ENCODE measurements around the gene SF3B1.
"Not testable (repeated sequence)": the region's sequence is repeated elsewhere in the genome, so short reads cannot be mapped to it uniquely, and the experiment has no call there.

SF3B1 gene, protein sequence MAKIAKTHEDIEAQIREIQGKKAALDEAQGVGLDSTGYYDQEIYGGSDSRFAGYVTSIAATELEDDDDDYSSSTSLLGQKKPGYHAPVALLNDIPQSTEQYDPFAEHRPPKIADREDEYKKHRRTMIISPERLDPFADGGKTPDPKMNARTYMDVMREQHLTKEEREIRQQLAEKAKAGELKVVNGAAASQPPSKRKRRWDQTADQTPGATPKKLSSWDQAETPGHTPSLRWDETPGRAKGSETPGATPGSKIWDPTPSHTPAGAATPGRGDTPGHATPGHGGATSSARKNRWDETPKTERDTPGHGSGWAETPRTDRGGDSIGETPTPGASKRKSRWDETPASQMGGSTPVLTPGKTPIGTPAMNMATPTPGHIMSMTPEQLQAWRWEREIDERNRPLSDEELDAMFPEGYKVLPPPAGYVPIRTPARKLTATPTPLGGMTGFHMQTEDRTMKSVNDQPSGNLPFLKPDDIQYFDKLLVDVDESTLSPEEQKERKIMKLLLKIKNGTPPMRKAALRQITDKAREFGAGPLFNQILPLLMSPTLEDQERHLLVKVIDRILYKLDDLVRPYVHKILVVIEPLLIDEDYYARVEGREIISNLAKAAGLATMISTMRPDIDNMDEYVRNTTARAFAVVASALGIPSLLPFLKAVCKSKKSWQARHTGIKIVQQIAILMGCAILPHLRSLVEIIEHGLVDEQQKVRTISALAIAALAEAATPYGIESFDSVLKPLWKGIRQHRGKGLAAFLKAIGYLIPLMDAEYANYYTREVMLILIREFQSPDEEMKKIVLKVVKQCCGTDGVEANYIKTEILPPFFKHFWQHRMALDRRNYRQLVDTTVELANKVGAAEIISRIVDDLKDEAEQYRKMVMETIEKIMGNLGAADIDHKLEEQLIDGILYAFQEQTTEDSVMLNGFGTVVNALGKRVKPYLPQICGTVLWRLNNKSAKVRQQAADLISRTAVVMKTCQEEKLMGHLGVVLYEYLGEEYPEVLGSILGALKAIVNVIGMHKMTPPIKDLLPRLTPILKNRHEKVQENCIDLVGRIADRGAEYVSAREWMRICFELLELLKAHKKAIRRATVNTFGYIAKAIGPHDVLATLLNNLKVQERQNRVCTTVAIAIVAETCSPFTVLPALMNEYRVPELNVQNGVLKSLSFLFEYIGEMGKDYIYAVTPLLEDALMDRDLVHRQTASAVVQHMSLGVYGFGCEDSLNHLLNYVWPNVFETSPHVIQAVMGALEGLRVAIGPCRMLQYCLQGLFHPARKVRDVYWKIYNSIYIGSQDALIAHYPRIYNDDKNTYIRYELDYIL

DNA sequence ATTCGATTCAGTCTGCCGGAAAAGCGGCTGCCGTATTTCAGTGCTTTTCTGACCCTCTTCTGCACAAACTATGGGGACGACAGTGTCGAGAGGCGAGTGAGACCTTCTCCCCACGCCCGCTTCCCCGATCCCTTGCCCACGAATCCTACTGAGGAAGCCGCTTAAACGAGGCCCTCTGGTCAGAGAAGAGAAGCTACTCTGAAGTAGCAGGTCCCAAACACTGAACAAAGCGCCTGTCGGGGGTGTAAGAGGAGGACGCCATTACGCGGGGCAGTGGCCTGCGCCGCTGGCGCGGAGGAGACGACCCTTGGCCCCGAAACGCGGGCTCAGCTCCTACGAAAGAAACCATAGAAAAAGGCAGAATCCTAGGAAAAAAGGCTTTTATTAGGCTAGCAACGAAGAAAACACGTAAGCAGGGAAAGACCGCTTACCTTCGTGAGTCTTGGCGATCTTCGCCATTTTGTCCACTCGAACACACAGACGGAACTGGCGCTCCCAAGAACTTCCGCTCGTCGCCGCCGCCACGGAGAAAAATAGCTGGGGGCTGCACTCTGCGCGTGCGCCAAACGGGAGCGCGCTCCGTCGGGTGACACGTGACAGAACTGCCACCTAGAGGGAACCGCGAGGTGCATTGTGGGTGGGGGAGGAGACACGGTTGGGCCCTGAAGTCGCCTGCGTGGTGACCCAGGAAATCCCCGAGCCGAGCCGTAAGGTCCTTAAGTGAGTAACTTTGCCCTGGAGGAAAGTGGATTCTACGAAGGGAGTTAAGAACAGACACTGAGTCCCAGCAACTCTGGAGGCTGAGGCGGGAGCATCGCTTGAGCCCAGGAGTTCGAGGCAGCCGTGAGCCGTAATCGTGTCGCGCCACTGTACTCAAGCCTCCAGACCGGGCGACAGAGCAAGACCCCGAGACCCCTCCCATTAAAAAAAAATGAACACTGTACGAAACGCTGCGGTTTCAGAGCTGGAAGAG, at the start of gene SF3B1:
SF3B1 (minus strand) TSS at position 488 of the 973 bp plus-strand sequence; CDS start at position 459, 29 bp downstream.
- DNase-seq, result peak; percentile 98

DNA sequence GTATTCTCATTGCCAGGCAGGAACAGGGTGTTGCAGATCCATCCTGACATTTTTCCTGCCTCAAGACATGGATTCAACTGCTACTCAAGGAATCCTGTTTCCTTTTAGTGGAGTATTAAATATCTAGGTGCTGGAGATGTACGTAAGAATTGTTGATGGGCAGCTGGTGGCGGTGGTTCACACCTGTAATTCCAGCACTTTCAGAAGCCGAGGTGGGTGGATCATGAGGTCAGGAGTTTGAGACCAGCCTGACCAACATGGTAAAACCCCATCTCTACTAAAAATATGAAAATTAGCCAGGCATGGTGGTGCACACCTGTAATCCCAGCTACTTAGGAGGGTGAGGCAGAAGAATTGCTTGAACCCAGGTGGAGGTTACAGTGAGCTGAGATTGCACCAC, 49.4 kb upstream of the SF3B1 start:
- not testable (repeated sequence) for DNase-seq

DNA sequence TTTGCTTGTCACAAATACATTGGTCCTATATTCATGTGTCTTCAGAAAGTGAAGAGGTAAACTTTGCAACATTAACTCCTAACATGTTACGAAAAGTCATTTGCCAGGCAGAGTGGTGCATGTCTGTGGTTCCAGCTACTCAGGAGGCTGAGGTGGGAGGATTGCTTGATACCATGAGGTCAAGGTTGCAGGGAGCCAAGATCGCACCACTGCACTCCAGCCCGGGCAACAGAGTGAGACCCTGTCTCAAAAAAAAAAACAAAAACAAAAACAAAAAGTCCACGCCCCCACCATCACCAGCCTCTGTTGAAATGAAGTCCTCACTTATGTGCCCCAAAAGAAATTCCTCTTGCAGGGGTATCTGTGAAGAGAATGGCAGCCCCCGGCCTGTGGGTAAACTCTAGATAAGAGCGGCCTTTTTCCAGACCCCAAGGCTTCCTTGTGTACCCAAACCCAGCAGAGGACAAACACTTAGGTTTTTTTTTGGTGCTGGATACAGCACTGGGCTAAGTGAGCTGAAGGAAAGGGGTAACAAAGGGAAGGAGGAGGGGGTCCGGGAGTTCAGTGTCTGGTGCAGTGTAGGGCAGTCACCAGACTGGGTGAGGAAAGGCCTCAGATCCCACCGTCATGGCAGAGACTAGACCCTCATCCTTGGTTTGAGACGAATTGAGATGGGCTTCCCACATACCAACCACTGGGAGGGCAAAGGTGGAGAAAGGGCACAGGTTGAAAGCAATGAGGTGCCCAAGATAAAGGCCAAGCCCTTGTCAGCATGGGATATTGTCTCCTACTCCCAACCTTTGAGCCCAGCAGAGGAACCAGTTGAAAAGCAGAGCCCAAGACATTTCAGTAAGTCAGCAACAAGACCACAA, 45.6 kb upstream of the SF3B1 start:
- no peak for DNase-seq

DNA sequence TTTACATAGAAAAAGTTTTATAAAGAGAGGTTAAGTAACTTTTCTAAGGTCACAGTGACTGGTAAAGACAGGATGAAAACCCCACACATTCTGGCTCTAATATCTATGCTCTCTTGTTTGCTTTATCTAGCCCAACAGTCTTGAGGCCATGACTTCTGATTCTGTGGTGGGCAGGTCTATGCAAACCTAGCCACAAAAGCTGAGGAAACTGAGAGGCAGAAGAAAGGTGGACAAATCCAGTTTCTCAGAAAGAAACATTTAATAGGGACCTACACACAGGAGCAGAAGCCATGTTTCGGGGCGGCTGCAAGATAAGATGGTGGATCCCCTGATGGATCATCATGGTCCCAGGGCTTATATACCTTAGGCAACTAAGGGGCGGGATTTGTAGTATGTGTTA, 43.0 kb upstream of the SF3B1 start:
- no peak for DNase-seq

DNA sequence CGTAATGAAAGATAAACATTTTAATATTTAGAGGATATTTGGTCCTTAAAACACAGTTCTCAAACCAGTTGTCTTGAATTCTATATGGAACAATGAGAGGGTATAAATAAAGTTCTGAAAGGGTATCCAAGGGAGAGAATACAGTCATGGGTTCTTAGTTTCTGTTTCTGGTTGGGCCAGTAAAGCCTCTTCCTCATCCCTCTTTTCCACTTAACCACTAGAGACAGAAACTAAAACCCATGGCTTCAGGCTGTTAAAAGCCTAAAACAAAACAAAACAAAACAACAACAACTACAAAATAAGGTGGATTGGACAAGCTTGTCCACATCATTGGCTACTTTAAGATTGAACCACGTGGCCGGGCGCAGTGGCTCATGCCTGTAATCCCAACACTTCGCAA, 37.3 kb upstream of the SF3B1 start:
- no peak for DNase-seq

DNA sequence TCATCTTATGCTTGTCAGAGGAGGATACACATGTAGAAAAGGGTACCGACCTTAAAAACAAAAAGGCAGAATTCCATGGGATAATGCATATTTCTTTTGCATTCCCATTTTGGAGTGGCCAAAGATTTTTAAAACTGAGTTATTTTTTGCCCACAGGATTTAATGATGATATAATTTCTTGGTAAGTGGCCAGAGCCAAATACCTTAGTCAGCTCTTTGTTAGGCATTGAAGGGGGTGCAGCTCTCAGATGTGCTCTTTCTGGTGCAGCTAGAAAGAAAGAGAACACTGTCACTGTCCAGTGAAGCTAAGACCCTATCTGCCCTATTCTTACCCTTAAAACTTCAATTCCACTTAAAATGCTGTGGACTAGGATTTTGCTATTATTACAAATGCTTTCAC, 29.3 kb upstream of the SF3B1 start:
- DNase-seq, result no peak

DNA sequence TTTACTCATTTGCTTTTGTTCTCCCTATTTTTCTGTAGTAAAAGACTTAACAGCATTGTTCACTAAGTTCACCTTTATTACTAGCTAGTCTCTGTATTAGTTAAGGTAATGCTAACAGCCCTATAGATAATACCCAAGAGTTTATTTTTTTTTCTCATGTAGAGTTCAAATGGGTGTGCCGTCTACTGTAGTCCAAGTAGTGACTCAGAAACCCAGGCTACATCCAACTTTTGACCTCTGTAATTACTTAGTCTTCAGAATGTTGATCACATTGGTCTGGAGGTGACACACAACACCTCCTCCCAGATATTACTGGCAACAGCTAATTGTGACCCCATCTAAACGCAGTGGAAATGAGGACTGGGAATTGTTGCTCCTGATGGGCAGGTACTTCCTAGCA, 26.2 kb upstream of the SF3B1 start:
- DNase-seq, result no peak

DNA sequence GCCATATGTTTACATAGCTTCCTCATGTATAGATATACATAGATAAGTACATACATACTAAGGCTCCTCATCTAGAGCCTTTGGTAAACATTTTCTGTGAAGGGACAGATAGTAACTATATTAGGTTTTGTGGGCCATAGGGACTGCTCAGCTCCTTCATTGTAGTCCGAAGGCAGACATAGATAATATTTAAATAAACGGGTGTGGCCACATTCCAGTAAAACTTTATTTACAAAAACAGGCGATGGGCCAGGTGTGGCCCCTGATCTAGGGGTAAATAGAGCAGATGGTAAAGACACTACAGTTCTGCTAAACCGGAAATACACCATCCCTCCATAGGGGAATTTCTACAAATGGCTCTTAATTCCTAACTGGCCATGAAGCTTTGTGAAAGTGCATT, 25.8 kb upstream of the SF3B1 start:
- no peak for DNase-seq

DNA sequence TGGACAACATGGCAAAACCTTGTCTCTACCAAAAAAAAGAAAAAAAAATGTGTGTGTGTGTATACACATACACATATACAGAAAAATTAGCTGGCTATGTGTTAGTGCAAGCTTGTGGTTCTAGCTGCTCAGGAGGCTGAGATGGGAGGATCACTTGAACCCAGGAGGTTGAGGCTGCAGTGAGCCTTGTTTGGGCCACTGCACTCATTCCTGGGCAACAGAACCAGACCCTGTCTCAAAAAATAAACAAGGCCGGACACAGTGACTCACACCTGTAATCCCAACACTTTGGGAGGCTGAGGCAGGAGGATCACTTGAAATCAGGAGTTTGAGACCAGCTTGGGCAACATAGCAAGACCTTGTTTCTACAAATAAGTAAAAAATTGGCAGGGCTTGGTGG, 20.6 kb upstream of the SF3B1 start:
- no peak for DNase-seq

DNA sequence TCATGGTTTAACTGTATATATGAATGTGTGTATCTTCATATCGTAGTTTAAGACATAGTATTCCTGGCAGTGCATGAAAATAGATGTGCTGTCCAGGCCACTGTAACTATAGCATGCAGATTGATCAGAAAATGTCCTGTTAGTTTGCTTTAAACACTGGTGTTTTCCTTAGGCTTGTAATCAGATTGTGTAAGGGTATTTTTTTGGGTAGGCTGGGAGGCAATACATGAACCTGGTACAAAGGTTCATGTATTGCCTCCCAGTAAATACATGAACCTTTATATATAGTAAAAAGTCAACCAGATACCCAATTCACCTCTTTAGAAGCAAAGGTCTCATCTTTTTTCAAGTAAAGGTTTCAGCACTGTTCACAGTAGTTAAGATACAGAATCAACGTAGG, 20.1 kb upstream of the SF3B1 start:
- DNase-seq, result no peak

DNA sequence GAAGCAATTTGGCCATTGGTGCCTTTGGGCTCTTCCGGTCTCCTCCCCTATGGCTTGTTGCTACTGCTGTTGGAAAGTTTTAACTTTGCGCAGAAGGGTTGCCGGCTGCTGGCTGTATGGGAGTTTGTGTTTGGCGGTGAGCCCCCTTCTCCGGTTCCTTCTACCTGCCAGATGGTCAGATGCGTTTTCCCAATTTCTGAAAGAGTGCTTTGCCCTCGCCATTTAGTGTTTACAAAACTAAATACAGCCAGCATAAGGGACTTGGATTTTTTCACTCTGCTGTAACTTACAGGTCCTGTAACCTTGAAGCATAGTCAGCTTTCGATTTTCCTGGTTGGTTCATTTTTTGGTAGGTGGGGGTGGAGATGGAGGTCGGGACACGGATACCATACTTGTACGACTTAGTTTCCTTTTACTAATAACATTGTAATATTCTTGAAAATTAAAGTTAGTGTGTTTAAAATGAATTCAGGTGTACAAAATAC, 19.1 kb upstream of the SF3B1 start:
- no peak for DNase-seq

DNA sequence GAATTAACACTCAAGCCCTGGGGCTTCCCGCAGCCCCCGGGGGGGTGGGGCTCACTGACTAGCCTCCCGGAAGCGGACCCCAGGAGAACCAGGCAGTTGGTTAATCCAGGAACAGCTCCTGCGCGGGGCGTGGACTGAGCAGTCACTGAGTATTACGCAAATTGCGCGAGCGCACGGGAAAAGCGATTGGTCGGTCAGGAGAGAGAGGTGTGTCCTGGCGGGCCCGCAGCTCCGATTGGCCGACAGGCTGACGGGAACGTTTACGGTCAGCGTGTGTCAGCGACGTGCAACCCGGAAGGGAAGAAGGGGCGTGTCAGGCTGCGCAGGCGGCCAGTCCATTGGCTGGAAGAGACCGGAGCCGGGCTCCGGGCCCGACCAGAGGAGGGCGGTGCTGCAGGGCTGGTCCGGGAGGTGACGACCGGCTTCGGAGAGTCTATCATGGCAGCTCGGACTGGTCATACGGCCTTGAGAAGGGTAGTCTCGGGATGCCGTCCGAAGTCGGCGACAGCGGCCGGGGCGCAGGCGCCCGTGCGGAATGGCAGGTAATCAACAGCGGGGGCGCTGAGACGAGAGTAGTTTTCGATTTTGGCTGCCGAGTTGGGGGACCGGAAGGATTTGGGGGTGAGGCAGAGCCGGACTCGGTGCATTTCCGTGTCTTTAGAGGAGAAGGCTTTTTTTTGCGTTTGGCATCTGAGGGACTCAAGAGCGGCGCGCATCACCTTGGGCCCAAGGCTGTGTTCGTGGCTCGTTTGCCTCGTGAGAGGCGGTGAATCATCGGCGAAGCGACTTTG, 18.5 kb upstream of the SF3B1 start, which contains the start of gene COQ10B:
COQ10B (plus strand) TSS at position 430 of the 791 bp plus-strand sequence; CDS start at position 439, 9 bp downstream.
- DNase-seq, result peak; percentile 98

DNA sequence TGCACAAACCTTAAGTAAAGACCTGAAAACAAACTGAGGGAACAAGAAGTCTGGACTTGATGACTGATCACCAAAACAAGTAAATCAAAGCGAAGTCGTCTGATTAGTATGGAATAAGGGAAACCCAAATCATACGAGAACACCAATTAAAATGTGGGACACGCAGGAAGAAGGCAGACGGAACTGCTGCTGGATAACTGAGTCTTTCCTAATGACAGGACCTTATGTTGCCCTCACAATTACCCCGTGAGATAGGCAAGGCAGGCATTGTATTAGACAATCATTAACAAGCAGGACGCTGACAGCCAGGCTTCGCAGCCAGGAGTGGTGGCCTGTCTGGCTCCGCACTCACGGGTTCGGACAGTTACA, 17.9 kb upstream of the SF3B1 start:
- no peak for DNase-seq

DNA sequence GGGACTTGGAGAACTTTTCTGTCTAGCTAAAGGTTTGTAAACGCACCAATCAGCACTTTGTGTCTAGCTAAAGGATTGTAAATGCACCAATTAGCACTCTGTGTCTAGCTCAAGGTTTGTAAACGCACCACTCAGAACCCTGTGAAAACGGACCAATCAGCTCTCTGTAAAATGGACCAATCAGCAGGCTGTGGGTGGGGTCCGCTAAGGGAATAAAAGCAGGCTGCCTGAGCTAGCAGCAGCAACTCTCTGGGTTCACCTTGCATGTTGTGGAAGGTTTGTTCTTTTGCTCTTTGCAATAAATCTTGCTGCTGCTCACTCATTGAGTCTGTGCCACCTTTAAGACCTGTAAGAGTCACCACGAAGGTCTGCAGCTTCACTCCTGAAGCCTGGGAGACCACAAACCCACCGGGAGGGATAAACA, 16.1 kb upstream of the SF3B1 start:
- DNase-seq, result not testable (repeated sequence)

DNA sequence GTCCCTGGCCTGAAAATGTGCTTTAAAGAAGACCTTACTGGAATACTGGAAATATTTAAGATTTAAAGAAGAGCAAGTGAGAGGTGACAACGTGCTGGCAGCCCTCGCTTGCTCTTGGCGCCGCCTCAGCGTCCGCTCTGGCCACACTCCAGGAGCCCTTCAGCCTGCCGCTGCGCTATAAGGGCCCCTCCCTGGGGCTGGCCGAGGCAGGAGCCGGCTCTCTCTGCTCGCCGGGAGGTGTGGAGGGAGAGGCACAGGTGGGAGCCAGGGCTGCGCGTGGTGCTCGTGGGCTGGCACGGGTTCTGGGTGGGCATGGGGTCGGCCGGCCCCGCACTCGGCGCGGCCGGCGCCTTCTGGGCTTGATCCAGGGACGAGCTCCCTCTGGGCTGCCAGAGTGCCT, 15.6 kb upstream of the SF3B1 start:
- DNase-seq, result no peak

DNA sequence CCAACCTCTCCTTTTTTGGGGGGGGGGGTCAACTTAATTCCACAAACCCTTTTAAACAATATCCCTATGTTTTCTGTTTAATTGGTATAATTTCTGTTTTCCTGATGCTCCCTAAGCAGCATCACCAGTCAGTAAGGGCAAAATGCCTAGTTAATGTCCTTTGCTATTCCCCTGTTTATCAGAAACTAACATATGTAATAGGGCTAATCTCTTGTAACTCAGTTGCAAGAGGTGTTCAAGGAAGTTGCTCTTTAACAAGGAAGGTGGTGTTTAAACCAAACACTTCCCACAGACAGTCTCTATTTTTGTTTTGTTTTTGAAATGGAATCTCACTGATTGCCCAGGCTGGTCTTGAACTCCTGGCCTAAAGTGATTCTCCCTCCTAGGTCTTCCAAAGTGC, 12.0 kb upstream of the SF3B1 start:
- no peak for DNase-seq

DNA sequence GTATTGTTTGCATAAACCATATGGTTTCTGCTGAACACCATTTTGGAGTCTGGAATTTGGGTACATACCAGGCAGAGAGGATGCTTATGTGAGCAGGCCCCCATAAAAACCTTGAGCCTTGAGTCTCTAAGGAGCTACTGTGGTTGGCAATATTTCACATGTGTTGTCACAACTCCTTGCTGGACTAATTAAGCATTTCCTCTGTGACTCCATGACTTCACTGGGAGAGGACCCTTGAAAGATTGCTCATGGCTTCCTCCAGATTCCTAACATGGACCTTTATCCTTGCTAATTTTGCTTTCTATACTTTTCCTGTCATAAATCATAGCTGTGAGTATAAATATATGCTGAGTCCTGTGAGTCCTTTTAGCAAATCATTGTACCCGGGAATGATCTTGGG, 10.9 kb upstream of the SF3B1 start:
- DNase-seq, result no peak

DNA sequence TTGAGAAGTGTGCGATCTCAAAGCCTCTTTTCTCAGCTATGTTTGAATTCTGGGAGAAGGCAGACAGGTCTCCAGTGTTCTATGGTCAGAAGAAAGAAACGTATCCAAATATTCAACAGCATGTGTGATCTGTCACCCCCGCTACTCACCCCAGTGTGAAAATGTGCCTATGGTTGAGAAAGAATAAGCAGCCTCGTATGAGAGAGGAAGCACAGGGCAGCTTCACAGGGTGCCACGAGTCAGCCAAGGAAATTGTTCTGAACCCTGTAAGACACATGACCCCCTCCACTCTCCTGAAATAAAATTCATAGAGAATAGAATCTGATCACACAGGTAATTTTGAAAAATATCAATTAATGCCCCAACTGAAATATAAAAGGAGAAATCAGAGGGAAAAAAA, 8.0 kb upstream of the SF3B1 start:
- no peak for DNase-seq

DNA sequence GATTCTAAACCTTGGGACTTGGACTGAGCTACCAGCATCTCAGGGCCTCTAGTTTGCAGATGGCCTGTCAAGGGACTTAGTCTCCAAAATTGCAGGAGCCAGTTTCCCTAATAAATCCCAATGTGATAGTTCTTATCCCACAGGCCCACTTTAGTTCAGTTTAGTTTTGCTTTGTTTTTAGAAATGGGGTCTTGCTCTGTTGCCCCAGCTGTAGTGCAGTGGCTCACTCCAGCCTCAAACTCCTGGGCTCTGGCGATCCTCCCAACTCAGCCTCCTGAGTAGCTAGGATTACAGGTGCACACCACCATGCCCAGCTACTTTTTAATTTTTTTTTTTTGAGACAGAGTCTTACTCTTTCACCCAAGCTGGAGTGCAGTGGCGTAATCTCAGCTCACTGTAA, 2.6 kb upstream of the SF3B1 start:
- no peak for DNase-seq
